GM21723 (cell line): ENCODE results near the gene PTGR1.
"Not testable (repeated sequence)": the region's sequence is repeated elsewhere in the genome, so short reads cannot be mapped to it uniquely, and the experiment has no call there.

ENCODE experiments used
- ATAC-seq: cut with Tn5 transposase; IDR thresholded peaks from one replicate; pipeline ENCODE4 v1.9.1; 2021; ENCODE audit warnings: mild to moderate bottlenecking, moderate library complexity; ENCODE audit not compliant: unreplicated experiment

Gene PTGR1

DNA sequence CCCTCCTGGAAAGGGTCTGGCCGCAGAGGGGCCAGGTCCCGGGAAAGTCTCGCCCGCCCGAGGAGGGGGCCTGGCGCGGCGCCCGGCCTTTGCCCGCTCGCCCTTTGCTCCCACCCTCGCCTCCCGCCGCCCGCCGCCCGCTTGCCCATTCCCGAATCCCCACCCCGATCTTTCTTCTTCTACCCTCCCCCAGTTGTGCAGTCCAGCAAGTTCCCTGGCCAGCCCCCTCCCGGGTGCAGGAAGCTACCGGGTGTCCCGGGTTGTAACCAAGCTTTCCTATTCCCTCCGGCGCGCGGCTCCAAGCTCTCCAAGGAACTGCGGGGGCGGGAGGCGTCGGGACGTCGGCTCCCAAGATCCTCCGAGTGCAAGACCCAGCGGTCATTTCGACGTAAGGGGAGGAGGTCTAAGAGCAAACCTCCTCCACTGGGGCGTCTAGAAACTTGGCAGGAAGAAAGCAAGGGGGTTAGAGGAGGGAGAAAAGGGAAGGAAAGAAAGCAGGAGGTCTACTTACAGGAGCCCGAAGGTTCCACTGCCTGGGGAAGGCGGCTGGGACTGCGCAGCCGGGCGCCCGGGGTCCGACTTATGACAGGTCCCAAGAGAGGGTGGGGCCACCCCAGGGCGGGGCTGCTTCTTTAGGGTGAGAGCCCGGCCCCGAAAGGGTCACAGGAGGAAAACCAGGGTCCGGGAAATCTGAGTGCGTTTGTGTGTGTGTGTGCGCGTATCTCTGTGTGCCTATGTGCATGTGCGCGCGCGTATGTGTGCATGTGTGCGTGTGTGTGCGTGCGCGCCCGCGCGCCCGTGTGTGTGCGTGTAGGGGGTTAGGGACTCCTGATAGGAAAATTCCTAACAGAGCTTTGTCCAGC, at the start of gene PTGR1:
TSS of gene PTGR1 (minus strand) at position 556 of the 863 bp plus-strand sequence. CDS start 2,225 bp downstream, outside the sequence.
- ATAC-seq = peak; percentile 31

DNA sequence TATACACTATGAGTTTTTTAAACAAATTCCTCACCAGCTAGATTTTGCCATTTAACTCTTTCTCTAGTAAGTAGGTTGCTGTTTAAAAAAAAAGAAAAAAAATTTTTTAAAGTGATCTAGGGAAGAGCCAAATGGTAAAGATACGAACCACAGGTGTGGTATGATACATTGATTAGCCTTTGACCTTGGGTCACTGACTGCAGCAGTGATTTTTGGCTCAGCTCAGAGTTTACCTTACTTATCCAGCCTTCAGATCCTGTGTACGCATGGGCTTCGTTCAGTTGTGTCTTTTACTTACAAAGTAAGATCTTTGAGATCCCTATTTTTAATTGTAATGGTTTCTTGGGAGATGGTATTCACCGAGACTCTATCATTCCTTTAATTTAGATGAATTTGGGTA, 49.6 kb upstream of the PTGR1 start:
- ATAC-seq = no peak

DNA sequence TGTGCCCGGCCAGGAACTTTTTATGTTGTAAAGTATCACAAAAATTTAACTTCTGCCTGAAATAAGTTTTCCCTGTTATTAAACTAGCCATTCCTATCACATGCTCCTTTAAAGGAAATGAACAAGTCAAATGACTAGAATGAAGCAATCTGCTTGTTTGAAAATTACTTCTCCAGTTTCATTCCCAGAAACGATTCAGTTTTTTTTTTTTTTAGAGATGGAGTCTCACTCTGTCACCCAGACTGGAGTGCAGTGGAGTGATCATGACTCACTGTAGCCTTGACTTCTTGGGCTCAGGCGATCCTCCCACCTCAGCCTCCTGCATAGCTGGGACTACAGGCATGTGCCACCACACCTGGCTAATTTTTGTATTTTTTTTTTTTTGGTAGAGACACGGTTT, 48.6 kb upstream of the PTGR1 start:
- ATAC-seq = no peak

DNA sequence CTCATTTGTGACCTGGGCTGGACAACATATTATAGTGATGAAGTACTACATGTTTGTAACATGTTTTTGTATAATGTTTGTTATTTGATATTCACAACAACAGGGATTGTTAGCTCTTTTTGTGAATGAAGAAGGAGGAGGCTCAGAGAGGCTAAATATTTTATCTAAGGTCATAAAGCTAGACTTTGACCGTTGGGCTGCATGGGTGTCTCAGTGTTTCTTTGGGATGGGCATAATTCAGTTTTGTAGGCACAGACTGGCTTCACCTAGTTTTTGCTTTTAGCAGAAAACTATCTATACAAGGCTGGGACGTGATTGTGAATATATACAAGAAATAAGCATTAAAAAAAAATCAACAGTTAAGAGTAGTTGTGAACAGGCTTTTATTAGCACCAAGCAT, 47.0 kb upstream of the PTGR1 start:
- no peak for ATAC-seq

DNA sequence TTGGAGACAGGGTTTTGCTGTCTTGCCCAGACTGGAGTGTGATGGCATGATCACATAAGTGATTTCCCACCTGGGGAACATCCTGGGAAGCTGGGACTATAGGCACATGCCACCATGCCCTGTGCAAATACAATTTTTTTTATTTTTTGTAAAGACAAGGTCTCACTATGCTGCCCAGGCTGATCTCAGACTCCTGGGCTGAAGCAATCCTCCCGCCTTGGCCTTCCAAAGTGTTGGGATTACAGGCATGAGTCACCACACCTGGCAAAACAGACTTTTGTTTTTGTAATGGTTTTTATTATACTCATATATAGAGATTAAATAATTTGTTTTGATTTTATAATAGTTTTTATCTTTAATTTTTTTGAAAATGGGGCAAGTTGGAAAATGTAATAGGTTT, 46.4 kb upstream of the PTGR1 start:
- ATAC-seq = no peak

DNA sequence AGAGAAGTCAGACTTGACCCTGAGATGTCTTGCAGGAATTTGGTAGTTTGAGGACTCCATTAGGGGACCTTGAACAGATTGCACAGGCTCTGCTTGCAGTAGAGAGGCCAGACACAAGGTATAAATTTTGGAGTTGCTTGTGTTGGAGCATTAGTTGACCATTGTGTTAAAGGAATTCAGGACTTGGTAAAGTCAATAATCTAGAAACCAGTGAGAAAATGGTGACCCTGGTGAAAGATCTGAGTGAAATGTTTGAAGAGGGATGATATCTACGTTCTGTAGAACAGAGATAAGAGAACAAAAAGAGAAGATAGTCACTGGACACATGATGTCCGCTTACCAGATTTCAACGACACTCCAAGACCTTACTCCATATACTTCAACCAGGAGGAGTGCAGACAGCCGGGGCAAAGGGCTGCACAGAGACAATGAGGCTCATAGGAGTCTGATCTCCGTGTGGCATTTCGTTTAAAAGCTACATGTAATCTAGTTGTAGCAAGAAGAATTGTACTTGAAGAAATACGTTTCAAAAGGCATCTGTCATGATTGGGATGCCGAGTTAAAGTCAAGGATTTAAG, 44.8 kb upstream of the PTGR1 start:
- ATAC-seq = no peak

DNA sequence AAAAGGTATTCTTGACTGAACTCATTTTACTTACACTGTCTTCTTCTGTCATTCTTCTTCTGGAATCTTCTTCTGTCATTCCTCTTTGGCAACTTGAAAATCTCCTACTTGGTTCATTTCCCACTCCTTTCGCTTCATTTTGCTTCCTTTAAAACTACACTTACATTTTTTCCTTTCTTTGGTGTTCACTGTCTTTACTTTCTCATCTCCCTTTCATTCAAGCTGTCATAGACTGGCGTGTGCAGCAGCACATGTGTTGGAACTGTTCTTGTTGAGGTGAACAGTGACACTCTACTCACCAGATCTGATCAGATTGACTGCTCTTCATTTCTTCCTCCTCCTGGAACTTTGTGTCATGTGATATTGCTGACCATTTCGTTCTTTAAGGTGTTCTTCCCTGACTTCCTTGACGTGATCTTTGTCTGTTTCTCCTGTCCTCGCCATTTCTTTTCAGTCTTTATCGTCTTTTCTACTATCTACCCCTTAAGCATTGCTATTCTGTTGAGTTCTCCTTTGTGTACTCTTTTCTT, 38.0 kb upstream of the PTGR1 start:
- no peak for ATAC-seq

DNA sequence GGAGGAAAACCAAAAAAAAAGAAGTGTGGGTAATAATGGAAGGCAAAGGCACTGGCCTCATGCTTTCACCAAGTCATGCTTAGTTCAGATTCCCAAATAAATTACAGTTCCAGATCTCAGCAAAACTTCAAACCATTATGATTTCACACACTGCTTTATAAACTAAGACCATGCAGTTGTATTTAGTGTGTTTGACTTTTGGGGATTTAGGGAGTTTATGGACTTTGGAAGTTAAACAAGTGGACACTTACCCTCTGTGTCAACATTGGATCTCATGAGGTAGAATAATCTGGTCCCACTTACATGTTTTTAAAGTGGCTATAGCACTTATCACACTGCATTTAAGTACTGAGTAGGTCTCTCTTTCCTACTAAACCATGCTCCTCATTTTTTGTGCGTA, 35.4 kb upstream of the PTGR1 start:
- ATAC-seq = no peak

DNA sequence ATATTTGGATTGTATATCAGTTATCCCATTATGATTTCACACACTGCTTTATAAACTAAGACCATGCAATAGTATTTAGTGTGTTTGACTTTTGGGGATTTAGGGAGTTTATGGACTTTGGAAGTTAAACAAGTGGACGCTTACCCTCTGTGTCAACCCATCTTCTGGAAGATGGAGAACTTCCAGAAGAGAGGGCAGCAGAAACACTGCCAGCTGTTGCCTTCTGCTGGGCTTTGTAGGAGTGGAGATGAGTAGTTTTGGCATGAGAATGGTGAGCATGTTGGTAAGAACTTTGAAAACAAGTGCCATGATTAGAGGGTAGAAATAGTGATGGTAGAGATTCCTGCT, 33.9 kb upstream of the PTGR1 start:
- ATAC-seq = no peak

DNA sequence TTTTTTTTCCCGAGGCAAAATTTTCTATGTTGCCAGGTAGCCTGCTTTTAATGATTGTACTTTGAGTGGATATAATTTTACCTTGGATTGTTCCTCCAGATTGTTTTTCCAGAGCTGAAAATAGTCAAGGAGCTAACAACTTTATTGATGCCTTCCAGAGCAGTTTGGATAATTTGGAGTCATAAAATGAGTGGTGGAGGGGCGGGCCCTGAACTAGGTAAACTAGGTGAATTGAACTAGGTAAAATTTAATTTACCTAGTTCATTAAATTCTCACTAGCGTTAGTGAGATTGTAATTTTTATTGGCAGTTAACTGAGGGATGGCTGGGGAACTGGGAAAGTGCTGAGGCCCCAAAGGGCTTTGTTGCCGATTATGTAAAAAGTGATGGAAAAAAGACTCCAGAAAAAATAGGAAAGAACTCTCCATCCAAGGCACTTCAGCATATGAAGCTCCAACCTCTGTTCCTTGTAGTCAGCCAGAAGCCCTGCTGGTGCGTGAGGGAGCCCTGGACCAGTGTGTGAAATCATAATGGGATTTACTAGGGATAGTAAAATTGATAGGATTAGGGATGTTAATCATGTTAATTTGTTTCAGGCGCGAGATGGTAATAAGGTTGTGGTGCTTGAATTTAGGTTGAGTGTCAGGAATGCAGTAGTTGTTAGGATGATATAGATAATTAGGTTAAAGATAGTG, 33.4 kb upstream of the PTGR1 start:
- ATAC-seq = no peak

DNA sequence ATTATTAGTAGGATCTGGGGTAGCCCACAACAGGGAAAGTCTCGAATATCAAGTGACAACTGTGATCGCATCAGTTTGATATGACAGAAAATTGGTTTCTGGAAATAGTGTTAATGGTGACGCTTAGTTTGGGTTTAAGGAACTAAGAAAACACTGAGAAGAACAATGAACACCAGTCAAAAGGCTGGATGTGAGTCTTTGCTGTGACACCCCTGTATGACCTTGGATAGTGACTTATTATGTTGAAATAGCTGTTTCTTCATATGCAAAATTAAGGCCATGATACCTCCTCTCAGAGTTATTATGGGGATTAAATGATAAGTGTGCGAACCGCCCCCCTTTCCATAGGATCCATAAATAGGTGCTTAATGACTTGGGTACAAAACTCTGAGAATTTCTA, 32.6 kb upstream of the PTGR1 start:
- no peak for ATAC-seq

DNA sequence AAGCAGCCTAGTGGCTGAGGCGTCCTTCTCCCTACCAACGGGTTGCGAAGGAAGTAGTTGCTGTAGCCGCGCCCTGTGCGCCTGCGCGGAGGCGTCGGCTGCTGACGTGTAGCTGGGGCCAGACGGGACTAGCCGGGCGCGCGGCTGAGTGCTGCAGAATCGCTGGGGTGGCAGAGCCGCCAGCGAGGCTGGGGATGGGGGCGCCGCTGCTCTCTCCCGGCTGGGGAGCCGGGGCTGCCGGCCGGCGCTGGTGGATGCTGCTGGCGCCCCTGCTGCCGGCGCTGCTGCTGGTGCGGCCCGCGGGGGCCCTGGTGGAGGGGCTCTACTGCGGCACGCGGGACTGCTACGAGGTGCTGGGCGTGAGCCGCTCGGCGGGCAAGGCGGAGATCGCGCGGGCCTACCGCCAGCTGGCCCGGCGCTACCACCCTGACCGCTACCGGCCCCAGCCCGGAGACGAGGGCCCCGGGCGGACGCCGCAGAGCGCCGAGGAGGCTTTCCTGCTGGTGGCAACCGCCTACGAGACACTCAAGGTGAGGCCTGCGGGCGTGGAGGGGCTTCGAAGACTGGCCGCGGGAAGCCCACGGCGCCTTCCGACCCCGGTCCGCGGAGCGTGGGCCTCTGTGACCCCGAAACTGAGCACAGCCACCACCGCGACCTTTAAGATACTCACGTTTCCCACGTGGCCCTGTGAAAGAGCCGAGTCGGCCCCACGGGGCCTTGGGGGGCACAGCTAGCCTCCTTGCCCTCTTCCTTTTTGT, 31.9 kb upstream of the PTGR1 start, which contains the start of gene DNAJC25:
TSS of gene DNAJC25 (plus strand) at position 121 of the 758 bp plus-strand sequence. CDS start at position 195, 74 bp downstream.
- ATAC-seq = peak; percentile 98

DNA sequence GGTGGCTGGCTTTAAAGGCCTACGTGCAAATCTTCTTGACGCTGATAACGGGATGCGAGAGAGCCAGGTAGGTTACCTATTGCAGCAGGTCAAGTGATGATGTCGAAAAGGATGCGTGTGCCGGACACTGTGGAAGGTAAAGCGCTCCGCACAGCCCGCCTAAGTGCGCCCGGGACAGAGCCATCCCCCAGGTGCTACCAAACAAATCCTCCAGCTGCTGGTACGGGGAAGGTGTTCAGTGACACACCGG, 31.4 kb upstream of the PTGR1 start:
- no peak for ATAC-seq

DNA sequence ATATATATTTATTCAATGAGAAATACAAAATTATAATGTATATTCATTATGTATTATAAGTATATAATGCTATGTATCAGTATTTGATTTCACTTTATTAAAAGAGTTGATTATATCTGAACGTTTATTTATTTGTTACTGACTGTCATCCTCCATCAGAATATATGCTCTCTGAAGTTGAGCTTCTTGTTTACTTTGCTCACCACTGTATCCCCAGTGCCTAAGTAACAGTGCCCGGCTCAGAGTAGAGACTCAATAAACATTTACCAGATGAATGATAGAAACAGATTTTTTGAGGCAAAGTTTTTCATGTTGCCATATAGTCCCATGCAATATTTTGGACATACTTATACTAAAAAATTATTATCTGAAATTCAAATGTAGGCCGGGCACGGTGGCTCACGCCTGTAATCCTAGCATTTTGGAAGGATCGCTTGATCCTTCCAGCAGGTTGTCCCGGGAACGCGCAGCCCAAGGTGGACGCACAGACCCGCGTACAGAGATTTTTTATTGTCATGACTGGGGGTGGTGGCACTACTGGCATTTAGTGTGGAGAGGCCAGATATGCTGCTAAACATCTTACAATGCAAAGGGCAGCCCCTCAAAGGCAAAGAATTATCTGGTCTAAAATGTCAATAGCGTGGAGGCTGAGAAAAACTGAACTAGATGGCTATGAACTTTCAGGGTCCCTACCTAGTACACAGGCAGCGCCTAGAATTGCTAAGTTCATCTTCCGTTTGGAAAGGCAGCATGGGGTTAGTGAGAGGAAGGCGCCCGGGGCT, 30.9 kb upstream of the PTGR1 start:
- peak; percentile 37 for ATAC-seq

DNA sequence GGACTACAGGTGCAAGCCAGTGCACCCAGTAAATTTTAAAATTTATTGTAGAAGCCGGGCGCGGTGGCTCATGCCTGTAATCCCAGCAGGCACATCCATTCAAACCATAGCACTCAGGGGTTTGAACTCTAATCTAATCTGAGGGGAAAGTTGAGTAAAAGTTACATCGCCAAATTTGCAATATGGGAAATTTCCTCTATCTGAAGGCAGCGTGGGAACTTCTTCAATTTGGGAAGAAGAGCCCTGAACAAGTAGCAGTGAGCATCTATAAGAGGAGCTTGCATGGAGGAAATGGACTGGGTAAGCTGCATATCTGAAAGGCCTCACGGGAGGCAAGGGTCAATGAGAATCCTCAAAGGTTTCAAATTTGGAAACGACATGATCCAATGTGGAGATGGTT, 29.0 kb upstream of the PTGR1 start:
- ATAC-seq = no peak

DNA sequence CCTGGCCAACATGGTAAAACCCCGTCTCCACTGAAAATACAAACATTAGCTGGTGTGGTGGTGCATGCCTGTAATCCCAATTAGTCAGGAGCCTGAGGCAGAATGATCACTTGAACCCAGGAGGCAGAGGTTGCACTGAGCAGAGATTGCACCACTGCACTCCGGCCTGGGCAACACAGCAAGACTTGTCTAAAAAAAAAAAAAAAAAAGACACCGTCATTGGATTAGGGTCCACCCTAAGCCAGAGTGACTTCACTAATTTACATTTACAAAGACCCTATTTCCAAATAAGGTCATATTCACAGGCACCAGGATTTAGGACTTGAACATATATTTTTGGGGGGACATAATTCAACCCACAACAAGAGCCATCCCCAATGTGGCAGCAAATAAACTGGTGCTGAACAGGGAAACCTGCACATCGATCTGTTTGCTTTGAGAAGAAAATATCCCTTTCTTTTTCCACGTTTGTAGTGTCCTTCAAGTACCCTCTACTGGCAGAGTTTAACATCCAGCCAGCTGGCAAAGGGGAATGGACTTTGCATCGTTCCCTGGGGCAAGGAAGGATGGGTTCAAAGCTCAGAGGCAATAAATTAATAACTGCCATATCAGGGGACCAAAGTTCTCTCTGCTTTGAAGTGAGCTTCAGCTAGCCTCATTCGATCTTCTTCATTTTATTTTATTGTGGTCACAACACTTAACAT, 28.0 kb upstream of the PTGR1 start:
- no peak for ATAC-seq

DNA sequence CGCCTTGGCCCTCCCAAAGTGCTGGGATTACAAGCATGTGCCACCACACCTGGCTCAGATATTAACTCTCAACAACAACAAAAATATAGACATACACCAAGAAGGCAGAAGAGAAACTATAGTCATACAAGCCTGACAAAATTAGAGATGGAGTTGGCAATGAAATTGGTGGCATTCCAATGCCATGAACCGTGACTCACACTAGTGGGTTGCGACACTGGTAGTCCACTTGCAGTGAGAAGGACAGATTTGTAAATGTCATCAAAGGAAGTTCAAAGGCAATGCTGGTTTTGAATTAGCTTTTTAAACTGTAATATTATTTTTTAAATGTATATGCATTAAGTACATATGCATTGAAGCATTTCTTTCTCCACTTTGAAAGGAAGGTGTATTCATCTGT, 23.2 kb upstream of the PTGR1 start:
- no peak for ATAC-seq

DNA sequence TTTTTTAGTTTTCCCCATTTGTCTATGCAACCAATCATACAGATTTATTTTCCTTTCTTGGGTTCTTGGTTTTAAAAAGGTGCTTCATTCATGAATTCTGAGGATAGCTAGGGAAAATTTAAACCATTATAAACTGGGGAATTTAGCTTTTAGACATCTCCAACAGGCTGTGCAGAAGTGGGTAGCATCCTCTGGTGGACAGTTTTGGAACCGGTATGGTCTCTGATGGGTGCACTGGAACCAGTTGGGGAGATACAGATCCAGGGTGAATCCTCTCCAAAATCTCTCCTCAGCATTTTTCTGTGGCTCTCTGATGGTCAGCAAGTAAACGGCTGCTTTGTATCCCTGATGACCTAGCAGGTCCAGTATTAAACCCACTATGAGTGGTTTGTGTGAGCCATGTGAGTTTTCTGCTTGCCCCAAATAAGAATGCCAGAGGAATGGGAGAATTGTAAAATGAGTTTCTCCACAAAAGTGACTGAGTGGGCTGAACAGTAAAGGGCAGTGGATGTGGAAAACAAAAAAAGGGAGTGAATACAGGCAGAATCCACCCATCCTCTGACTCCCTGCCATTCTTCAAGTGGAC, 22.5 kb upstream of the PTGR1 start:
- ATAC-seq = peak; percentile 59

DNA sequence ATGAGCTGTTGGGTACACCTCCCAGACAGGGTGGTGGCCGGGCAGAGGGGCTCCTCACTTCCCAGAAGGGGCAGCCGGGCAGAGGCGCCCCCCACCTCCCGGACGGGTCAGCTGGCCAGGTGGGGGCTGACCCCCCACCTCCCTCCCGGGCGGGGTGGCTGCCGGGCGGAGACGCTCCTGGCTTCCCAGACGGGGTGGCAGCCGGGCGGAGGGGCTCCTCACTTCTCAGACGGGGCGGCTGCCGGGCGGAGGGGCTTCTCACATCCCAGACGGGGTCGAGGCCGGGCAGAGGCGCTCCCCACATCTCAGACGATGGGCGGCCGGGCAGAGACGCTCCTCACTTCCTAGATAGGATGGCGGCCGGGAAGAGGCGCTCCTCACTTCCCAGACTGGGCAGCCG, 17.9 kb upstream of the PTGR1 start:
- ATAC-seq = not testable (repeated sequence)

DNA sequence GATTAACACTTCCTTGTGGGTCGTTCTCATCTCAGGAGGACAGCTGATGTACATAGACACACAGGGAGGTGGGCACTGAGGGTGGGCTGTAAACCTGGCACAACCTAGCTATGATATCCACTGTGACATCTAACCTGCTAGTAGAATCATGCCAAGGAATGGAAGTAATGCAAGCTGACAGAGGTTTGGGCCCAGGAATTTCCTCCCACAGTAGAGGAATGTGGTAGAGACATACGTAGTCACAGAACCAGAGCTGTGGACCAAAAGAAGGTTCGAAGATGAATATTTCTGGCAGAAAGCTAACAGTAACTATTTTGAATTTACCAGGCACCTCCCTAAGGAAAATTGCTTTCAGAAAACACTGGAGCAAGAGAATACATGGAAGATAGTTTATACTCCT, 16.5 kb upstream of the PTGR1 start:
- ATAC-seq = no peak
